Keratinocyte (primary cell): ENCODE data around the gene MED26. TPM values are rescaled to one million over a fixed set of nuclear protein-coding genes. Genes with fewer than 3 reads are reported as not detected.

ENCODE experiments used
- DNase-seq: peaks from one replicate; pipeline ENCODE4 v3.0.0-alpha.2; 2011; ENCODE audit warnings: low read depth, missing footprints, low spot score
- FAIRE-seq: peaks from 2 replicates; lab custom pipeline; 2011; peaks lifted over from hg19 to GRCh38; lab: Jason Lieb, UNC
- H2AFZ ChIP-seq: 2 replicates; pipeline ENCODE4 v1.6.0; 2012; ENCODE audit warnings: low read length, control low read depth, inconsistent platforms; ENCODE audit not compliant: control insufficient read depth
- H3K27ac ChIP-seq: 2 replicates; pipeline ENCODE4 v1.5.1; 2011; ENCODE audit warnings: low read length; ENCODE audit not compliant: control insufficient read depth, insufficient read depth
- H3K27me3 ChIP-seq: 3 replicates; pipeline ENCODE4 v1.6.0; 2011; ENCODE audit warnings: low read length; ENCODE audit not compliant: control insufficient read depth, insufficient read depth; ENCODE audit errors: extremely low read depth
- H3K36me3 ChIP-seq, 2 experiments: 2 replicates in 1 of 2; 3 replicates in 1 of 2; pipeline ENCODE4 v1.5.1; 2011; ENCODE audit warnings: low read length in 2 of 2, mild to moderate bottlenecking in 1 of 2; ENCODE audit not compliant: control insufficient read depth in 2 of 2, insufficient read depth in 2 of 2; ENCODE audit errors: extremely low read depth in 1 of 2
- H3K4me1 ChIP-seq: 3 replicates; pipeline ENCODE4 v1.5.1; 2011; ENCODE audit warnings: low read length; ENCODE audit not compliant: control insufficient read depth, insufficient read depth; ENCODE audit errors: extremely low read depth
- H3K4me2 ChIP-seq: 3 replicates; pipeline ENCODE4 v1.6.0; 2011; ENCODE audit warnings: low read depth, low read length; ENCODE audit not compliant: control insufficient read depth, insufficient read depth; ENCODE audit errors: extremely low read depth
- H3K4me3 ChIP-seq, 3 experiments: fragments of 200-600 bp in 1 of 3; sonication (generic) in 1 of 3; 2 replicates in 2 of 3; 3 replicates in 1 of 3; pipeline ENCODE4 v1.5.1; 2011 to 2016; ENCODE audit warnings: low read length in 3 of 3, mild to moderate bottlenecking in 3 of 3, control low read depth in 2 of 3, inconsistent platforms in 1 of 3, low read depth in 1 of 3, mixed read lengths in 1 of 3, mixed run types in 1 of 3, moderate library complexity in 1 of 3; ENCODE audit not compliant: control insufficient read depth in 2 of 3, insufficient read depth in 2 of 3; ENCODE audit errors: extremely low read depth in 1 of 3
- H3K79me2 ChIP-seq: 2 replicates; pipeline ENCODE4 v1.6.0; 2012; ENCODE audit warnings: low read length; ENCODE audit not compliant: control insufficient read depth, insufficient read depth
- H3K9ac ChIP-seq: 3 replicates; pipeline ENCODE4 v1.6.0; 2011; ENCODE audit warnings: low read length; ENCODE audit not compliant: control insufficient read depth, insufficient read depth; ENCODE audit errors: extremely low read depth
- H3K9me1 ChIP-seq: 3 replicates; pipeline ENCODE4 v1.6.0; 2011; ENCODE audit warnings: low read length; ENCODE audit not compliant: control insufficient read depth, insufficient read depth; ENCODE audit errors: extremely low read depth
- H3K9me3 ChIP-seq: 2 replicates; pipeline ENCODE4 v1.5.1; 2012; ENCODE audit warnings: low read depth, low read length; ENCODE audit not compliant: control insufficient read depth
- H4K20me1 ChIP-seq: 3 replicates; pipeline ENCODE4 v1.6.0; 2011; ENCODE audit warnings: low read length; ENCODE audit not compliant: control insufficient read depth, insufficient read depth; ENCODE audit errors: extremely low read depth
- CTCF ChIP-seq, 3 experiments: IDR thresholded peaks in 1 of 3; conservative IDR thresholded peaks in 1 of 3; optimal IDR thresholded peaks in 1 of 3; 2 replicates in 2 of 3; 3 replicates in 1 of 3; pipeline versions ENCODE3 to v1.5.1; 2011; ENCODE audit warnings: low read length in 3 of 3, mild to moderate bottlenecking in 3 of 3, moderate library complexity in 2 of 3, control low read depth in 1 of 3, inconsistent platforms in 1 of 3; ENCODE audit not compliant: insufficient read depth in 2 of 3; ENCODE audit errors: extremely low read depth in 1 of 3
- EZH2 ChIP-seq: IDR thresholded peaks from one replicate; pipeline ENCODE4 v1.6.1; 2012; ENCODE audit warnings: inconsistent platforms, mild to moderate bottlenecking, low read length, moderate library complexity
- dilution Hi-C: fragments of 300-500 bp; cut with MboI; formaldehyde crosslinking; loops from one replicate; pipeline ENCODE4 v1.7.0; 2020; ENCODE audit warnings: low sequenced_read_pairs; ENCODE audit not compliant: extremely low pct_ligation_motif_present
- polyA plus RNA-seq, 5 experiments: library from polyadenylated mRNA; depleted of rRNA in 3 of 5; stranded (reverse) in 3 of 5; stranded (forward) in 1 of 5; unstranded in 1 of 5; fragments of >200 nt; gene quantifications; 1 replicate in 1 of 5; 2 replicates in 3 of 5; 3 replicates in 1 of 5; pipeline versions ENCODE4 v1.2.1 to v1.2.3, GENCODE V29; 2011 to 2012; ENCODE audit warnings: missing spikeins in 2 of 5, low read depth in 1 of 5, low replicate concordance in 1 of 5

Gene MED26
- polyA plus RNA-seq, 1 donor (not counting 4 experiments of a cell fraction or from before 2014, with no cell fraction given): 4.7 TPM

- Histone ChIP-seq H3K79me2 (peaks cover 73% of the 10 kb centered on the region), H4K20me1 (peaks cover 23% of the 10 kb centered on the region), H2AFZ (peak overlapping the region; percentile 0), H3K9me3 (no peaks in the 10 kb centered on the region), H3K9me1 (no peaks in the 10 kb centered on the region), H3K27ac (peak overlapping the region; percentile 80), H3K27me3 (no peaks in the 10 kb centered on the region), H3K4me1 (peaks cover 14% of the 10 kb centered on the region), H3K9ac (peak overlapping the region; percentile 94), H3K4me3 (peak overlapping the region; percentile 78 to 99 (median 99)), H3K4me2 (peak overlapping the region; percentile 97), H3K36me3 (peaks cover 14 to 31% of the 10 kb centered on the region in 2 experiments)
- FAIRE-seq: no peak
- TF ChIP-seq CTCF (optimal IDR thresholded peaks at IDR 0.05 in 1 of 3, IDR thresholded peaks at IDR 0.05 in 1 of 3, conservative IDR thresholded peaks at IDR 0.05 in 1 of 3; ENCODE audit: extremely low read depth in 1 of 3, insufficient read depth in 2 of 3, low read length in 3 of 3) (no peak), EZH2 (no peak)
- dilution Hi-C loops: no loop called here
- no peak for DNase-seq
These were observed 86.4 kb downstream of the MED26 start for GRCh38 chr19:16541526-16542044.

DNA sequence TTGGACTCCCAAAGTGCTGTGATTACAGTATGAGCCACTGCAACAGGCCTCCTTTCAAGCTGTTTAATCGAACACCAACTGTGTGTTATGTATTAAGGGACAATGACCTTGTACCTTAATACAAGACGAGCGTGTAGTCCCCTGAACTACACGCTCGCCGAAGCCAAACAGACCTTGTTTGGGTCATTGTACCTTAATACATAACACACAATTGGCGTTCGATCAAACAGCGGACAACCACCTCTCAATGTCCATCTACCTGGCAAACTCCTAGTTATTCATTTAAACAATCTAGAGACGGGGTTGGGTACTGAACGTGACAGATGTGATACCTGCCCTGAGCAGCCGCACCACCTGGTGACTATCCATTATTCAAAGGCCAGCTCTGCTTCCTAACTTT lies 87.1 kb downstream of the MED26 start:
- FAIRE-seq: no peak
- H3K27ac ChIP-seq: peak overlapping the region; percentile 80
- dilution Hi-C loops: no loop called here

GRCh38 chr19:16537111-16537510 lies 90.9 kb downstream of the MED26 start:
- no peaks in the 10 kb centered on the region for H3K9me3 ChIP-seq
- H4K20me1 ChIP-seq: peaks cover 30% of the 10 kb centered on the region
- H3K9me1 ChIP-seq: no peaks in the 10 kb centered on the region
- H2AFZ ChIP-seq: no peak overlapping the region
- DNase-seq: no peak
- TF ChIP-seq EZH2 (no peak), CTCF (optimal IDR thresholded peaks at IDR 0.05 in 1 of 3, IDR thresholded peaks at IDR 0.05 in 1 of 3, conservative IDR thresholded peaks at IDR 0.05 in 1 of 3; ENCODE audit: extremely low read depth in 1 of 3, insufficient read depth in 2 of 3, low read length in 3 of 3) (no peak)
- H3K4me2 ChIP-seq: no peak overlapping the region
- H3K36me3 ChIP-seq: peaks cover 42 to 54% of the 10 kb centered on the region in 2 experiments
- no peak for FAIRE-seq
- no peak overlapping the region for H3K27ac ChIP-seq
- no peak overlapping the region for H3K4me3 ChIP-seq
- dilution Hi-C loops: no loop called here
- H3K27me3 ChIP-seq: no peaks in the 10 kb centered on the region
- H3K9ac ChIP-seq: no peak overlapping the region
- peaks cover 7% of the 10 kb centered on the region for H3K4me1 ChIP-seq
- H3K79me2 ChIP-seq: peaks cover 72% of the 10 kb centered on the region

More for the DNA sequence above, 87.1 kb downstream of the MED26 start:
- Histone ChIP-seq H3K4me3 (peak overlapping the region; percentile 78 to 99 (median 99)), H3K36me3 (peaks cover 18 to 37% of the 10 kb centered on the region in 2 experiments), H3K9me1 (no peaks in the 10 kb centered on the region), H3K27me3 (no peaks in the 10 kb centered on the region), H3K4me2 (peak overlapping the region; percentile 97), H4K20me1 (peaks cover 26% of the 10 kb centered on the region), H3K9me3 (no peaks in the 10 kb centered on the region), H3K9ac (peak overlapping the region; percentile 94), H3K4me1 (peaks cover 14% of the 10 kb centered on the region), H3K79me2 (peaks cover 80% of the 10 kb centered on the region), H2AFZ (no peak overlapping the region)
- no peak for DNase-seq
- no peak for TF ChIP-seq EZH2
